LNCaP clone FGC (cell line): ENCODE data around the gene WDR7.

ENCODE experiments used
- DNase-seq: peaks from one replicate; pipeline ENCODE4 v3.0.0-alpha.2; 2011; ENCODE audit warnings: low read depth
- H3K4me3 ChIP-seq: 2 replicates; pipeline ENCODE4 v1.5.1; 2011; ENCODE audit warnings: mild to moderate bottlenecking, low read depth, low read length, control low read depth
- TF ChIP-seq, protein P1 (sequence below): IDR thresholded peaks from 2 replicates; pipeline ENCODE4 v1.5.1; 2012; ENCODE audit warnings: mild to moderate bottlenecking; ENCODE audit not compliant: control insufficient read depth, insufficient read depth; ENCODE audit errors: extremely low read depth

Gene WDR7

DNA sequence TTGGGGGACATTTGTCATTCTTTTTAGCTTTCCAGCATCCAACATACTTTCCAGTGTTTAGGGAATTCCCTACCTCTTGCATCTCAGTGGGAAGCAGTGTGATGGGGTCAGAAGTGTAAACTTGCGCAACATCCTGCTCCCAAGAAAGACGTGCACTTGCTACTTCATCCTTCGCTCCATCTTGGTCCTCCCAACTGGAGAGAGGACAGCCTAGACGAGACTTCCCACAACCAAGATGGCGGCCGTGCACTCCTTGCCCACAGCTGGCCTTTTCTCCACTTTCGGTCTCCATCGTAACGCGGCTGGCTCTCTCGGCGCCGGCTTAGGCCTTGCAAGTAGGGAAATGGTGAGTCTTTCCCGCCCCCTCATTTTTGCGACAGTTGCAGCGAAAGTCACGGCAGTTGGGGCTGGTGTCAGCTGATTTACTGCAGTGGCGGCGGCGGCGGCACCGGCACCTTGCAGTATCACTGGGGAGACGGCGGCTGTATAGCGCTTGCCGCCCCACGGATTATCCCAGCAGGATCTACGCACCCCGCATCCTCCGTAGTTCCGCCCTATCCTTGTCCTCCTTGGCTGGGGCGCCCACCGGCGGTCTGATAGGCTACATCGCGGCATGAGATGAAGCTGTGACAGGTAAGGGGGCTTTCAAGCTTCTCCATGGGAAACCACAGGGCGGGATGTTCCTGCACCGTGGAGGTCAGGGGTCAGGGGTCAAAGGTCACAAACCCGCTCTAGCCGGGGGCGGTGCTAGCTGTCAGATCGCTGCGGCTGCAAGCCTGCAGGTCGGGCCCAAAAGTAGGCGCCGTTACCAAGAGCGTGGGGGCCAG lies at the start of gene WDR7:
Gene WDR7, plus strand, starts transcription at position 416 of the 827 bp plus-strand sequence. CDS start 21,157 bp downstream, outside the sequence.
- H3K4me3 ChIP-seq = peak within 1 kb of the TSS; percentile 92
- DNase-seq = peak; percentile 97
- TF ChIP-seq, protein P1, sequence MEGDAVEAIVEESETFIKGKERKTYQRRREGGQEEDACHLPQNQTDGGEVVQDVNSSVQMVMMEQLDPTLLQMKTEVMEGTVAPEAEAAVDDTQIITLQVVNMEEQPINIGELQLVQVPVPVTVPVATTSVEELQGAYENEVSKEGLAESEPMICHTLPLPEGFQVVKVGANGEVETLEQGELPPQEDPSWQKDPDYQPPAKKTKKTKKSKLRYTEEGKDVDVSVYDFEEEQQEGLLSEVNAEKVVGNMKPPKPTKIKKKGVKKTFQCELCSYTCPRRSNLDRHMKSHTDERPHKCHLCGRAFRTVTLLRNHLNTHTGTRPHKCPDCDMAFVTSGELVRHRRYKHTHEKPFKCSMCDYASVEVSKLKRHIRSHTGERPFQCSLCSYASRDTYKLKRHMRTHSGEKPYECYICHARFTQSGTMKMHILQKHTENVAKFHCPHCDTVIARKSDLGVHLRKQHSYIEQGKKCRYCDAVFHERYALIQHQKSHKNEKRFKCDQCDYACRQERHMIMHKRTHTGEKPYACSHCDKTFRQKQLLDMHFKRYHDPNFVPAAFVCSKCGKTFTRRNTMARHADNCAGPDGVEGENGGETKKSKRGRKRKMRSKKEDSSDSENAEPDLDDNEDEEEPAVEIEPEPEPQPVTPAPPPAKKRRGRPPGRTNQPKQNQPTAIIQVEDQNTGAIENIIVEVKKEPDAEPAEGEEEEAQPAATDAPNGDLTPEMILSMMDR = no peak

- TF ChIP-seq, protein P1 = no peak
- no peak for DNase-seq
- H3K4me3 ChIP-seq = no peak overlapping the region
Observed at GRCh38 chr18:56606618-56607017, 44.5 kb upstream of the WDR7 start.

- TF ChIP-seq, protein P1 = no peak
- H3K4me3 ChIP-seq = no peak overlapping the region
- no peak for DNase-seq
Observed at GRCh38 chr18:56615738-56616520, 35.2 kb upstream of the WDR7 start.

DNA sequence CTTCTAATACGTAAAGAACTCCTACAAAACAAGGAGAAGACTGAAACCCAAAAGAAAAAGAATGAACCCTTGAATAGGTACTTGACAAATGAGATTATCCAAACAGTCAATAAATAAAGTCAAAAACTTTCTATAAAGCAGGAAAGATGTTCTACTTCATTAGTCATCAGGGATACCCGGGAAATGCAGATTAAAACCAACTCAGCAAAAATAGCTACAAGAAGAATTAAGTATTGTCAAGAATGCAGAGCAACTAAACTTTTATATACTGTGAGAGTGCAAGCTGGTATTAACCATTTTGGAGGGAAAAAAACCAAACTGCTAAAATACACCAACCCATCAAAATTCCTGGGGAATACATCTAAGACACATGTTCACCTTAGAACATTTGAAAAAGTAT lies 23.2 kb upstream of the WDR7 start:
- H3K4me3 ChIP-seq = no peak overlapping the region
- no peak for DNase-seq

GRCh38 chr18:56632070-56633022 lies 18.8 kb upstream of the WDR7 start:
- no peak for DNase-seq
- H3K4me3 ChIP-seq = no peak overlapping the region
- TF ChIP-seq, protein P1 = no peak

More for the DNA sequence above, 23.2 kb upstream of the WDR7 start:
- TF ChIP-seq, protein P1 = no peak

- TF ChIP-seq, protein P1 = no peak
- H3K4me3 ChIP-seq = no peak overlapping the region
- DNase-seq = no peak
Observed at GRCh38 chr18:56635007-56635406, 16.2 kb upstream of the WDR7 start.
